K562 (cell line): Measurements from ENCODE around the gene SDF4. TPM values are rescaled to one million over a fixed set of nuclear protein-coding genes. Genes with fewer than 3 reads are reported as not detected.

Experiments
- ATAC-seq: fragments of 200-7000 bp; cut with Tn5 transposase; 3 replicates; pipeline ENCODE4 v1.9.1; 2020; ENCODE audit warnings: moderate library complexity
- BruUV-seq: library from RNA; stranded (reverse); fragments of 400-500 nt; replicated peaks from 2 replicates; lab custom pipeline; 2021; lab: Mats Ljungman, UMichigan
- CTCF ChIA-PET: fragments of 300-600 bp; formaldehyde crosslinking; extraction: SDS; loops from one replicate; lab custom pipeline; 2021; ENCODE audit warnings: low intra/inter-chr PET ratio; lab: Yijun Ruan, JAX
- POLR2A ChIA-PET: fragments of 300-600, 350-650 bp; sonication (Branson Sonifier 250); formaldehyde crosslinking; extraction: SDS; loops from one replicate; lab custom pipeline; 2021; ENCODE audit warnings: antibody characterized with exemption, inconsistent platforms; lab: Yijun Ruan, JAX
- DNase-seq, 4 experiments: peaks; one replicate each; pipeline versions ENCODE4 v3.0.0 to v3.0.0-alpha.2; 2011 to 2018; ENCODE audit warnings: low spot score in 3 of 4, mixed read lengths in 3 of 4; ENCODE audit errors: extremely low read depth in 1 of 4
- FAIRE-seq: peaks from 2 replicates; lab custom pipeline; 2011; peaks lifted over from hg19 to GRCh38; lab: Jason Lieb, UNC
- H2AFZ ChIP-seq: 2 replicates; pipeline ENCODE4 v1.6.0; 2011; ENCODE audit warnings: low read depth, low read length, control low read depth, inconsistent platforms
- H3K27ac ChIP-seq: fragments of 200-600 bp; 3 replicates; pipeline ENCODE4 v1.8.0; 2011; ENCODE audit warnings: low read depth, mild to moderate bottlenecking, control low read depth, inconsistent platforms, low read length, moderate library complexity, mixed read lengths; ENCODE audit errors: extremely low read depth
- H3K27me3 ChIP-seq, 2 experiments: fragments of 300-600 bp in 1 of 2; 2 replicates in 1 of 2; 3 replicates in 1 of 2; pipeline versions ENCODE4 v1.6.0 to v1.8.0; 2011; ENCODE audit warnings: inconsistent platforms in 2 of 2, low read length in 2 of 2, mild to moderate bottlenecking in 1 of 2, mixed read lengths in 1 of 2, moderate library complexity in 1 of 2; ENCODE audit not compliant: control insufficient read depth in 2 of 2, insufficient read depth in 2 of 2
- H3K36me3 ChIP-seq: fragments of 300-600 bp; 3 replicates; pipeline ENCODE4 v1.8.0; 2011; ENCODE audit warnings: mild to moderate bottlenecking, low read length, inconsistent platforms; ENCODE audit not compliant: control insufficient read depth, insufficient read depth
- H3K4me1 ChIP-seq, 2 experiments: fragments of 200-600 bp in 1 of 2; replicated peaks in 1 of 2; 2 replicates in 1 of 2; 3 replicates in 1 of 2; pipeline versions ENCODE4 v1.5.1 to v1.8.0; 2011; ENCODE audit warnings: inconsistent platforms in 2 of 2, low read length in 2 of 2, mild to moderate bottlenecking in 1 of 2, mixed read lengths in 1 of 2, moderate library complexity in 1 of 2; ENCODE audit not compliant: control insufficient read depth in 2 of 2, insufficient read depth in 2 of 2
- H3K4me2 ChIP-seq: 2 replicates; pipeline ENCODE4 v1.6.1; 2011; ENCODE audit warnings: low read length, control low read depth, inconsistent platforms, mixed read lengths; ENCODE audit not compliant: insufficient read depth
- H3K4me3 ChIP-seq: fragments of 200-600 bp; sonication (generic), shearing (Covaris generic); 2 replicates; pipeline ENCODE4 v1.5.1; 2016; ENCODE audit warnings: control low read depth, inconsistent platforms
- H3K79me2 ChIP-seq: fragments of 200-600 bp; 3 replicates; pipeline ENCODE4 v1.8.0; 2011; ENCODE audit warnings: low read length, inconsistent platforms; ENCODE audit not compliant: control insufficient read depth, insufficient read depth
- H3K9ac ChIP-seq, 2 experiments: 2 replicates each; pipeline versions ENCODE4 v1.6.0 to v1.6.1; 2011; ENCODE audit warnings: low read depth in 2 of 2, low read length in 2 of 2, control low read depth in 1 of 2, inconsistent platforms in 1 of 2, mild to moderate bottlenecking in 1 of 2, mixed read lengths in 1 of 2; ENCODE audit not compliant: insufficient read depth in 1 of 2
- H3K9me1 ChIP-seq: one replicate; pipeline ENCODE4 v1.6.0; 2011; ENCODE audit warnings: inconsistent platforms, mild to moderate bottlenecking, low read length, moderate library complexity; ENCODE audit not compliant: control insufficient read depth, insufficient read depth
- H3K9me3 ChIP-seq: replicated peaks from 2 replicates; pipeline ENCODE4 v1.5.1; 2011; ENCODE audit warnings: low read depth, low read length, inconsistent platforms; ENCODE audit not compliant: control insufficient read depth, insufficient read depth
- H4K20me1 ChIP-seq: replicated peaks from 2 replicates; pipeline ENCODE4 v1.6.1; 2011; ENCODE audit warnings: low read length, inconsistent platforms, mixed read lengths; ENCODE audit not compliant: control insufficient read depth, insufficient read depth
- GATAD2A ChIP-seq: fragments of 450-650 bp; IDR thresholded peaks from 2 replicates; pipeline ENCODE4 v1.6.1; 2017
- POLR2AphosphoS2 ChIP-seq: IDR thresholded peaks from 2 replicates; pipeline ENCODE4 v1.6.1; 2012; ENCODE audit warnings: low read length, improper control_type of control experiment
- POLR2G ChIP-seq: fragments of 200-400 bp; formaldehyde crosslinking; IDR thresholded peaks from 2 replicates; pipeline ENCODE4 v1.6.1; 2017; ENCODE audit warnings: low read depth, mild to moderate bottlenecking, antibody characterized with exemption, low read length, moderate library complexity
- SPI1 ChIP-seq: IDR thresholded peaks from 2 replicates; pipeline ENCODE4 v1.6.1; 2011; ENCODE audit warnings: low read depth, low read length, control low read depth, borderline replicate concordance
- STAT5B ChIP-seq: fragments of 250-450 bp; sonication (Bioruptor Pico); IDR thresholded peaks from 2 replicates; pipeline ENCODE4 v1.8.0; 2021; ENCODE audit warnings: mild to moderate bottlenecking, inconsistent platforms
- ZFP1 ChIP-seq: fragments of 450-650 bp; formaldehyde crosslinking; IDR thresholded peaks from 2 replicates; pipeline ENCODE4 v1.4.0; 2020; ENCODE audit warnings: mild to moderate bottlenecking, mixed read lengths
- ZKSCAN1 ChIP-seq: fragments of 150-350 bp; IDR thresholded peaks from 2 replicates; pipeline ENCODE4 v1.6.1; 2016; ENCODE audit warnings: low read depth, low read length
- ZNF586 ChIP-seq: fragments of 450-650 bp; formaldehyde crosslinking; conservative IDR thresholded peaks from 2 replicates; pipeline ENCODE4 v1.4.0; 2020; ENCODE audit warnings: mild to moderate bottlenecking, moderate library complexity
- WGBS: fragments of 100-300 bp; shearing (Covaris generic); methylation state at CpG from one replicate; pipeline ENCODE4 v1.1.6; 2016; ENCODE audit warnings: low coverage, mixed read lengths; ENCODE audit not compliant: insufficient coverage; ENCODE audit errors: missing lambda C conversion rate; 5-methylcytosine and 5-hydroxymethylcytosine counted together
- in situ Hi-C: fragments of 300-500 bp; cut with MboI; formaldehyde crosslinking; loops from 4 replicates; pipeline ENCODE4 v1.15.0; 2018; ENCODE audit warnings: inconsistent platforms, mixed read lengths
- intact Hi-C: fragments of 100-400 bp; cut with micrococcal nuclease; formaldehyde crosslinking; loops from 2 replicates; pipeline ENCODE4 v1.14.2; 2022
- polyA plus RNA-seq, 8 experiments: library from polyadenylated mRNA; depleted of rRNA in 4 of 8; stranded (reverse) in 5 of 8; unstranded in 3 of 8; fragments of >200 nt; fragmentation: Nextera tagmentation in 2 of 8; fragmentation: Illumina TruSeq in 1 of 8; extraction: Ambion mirVana in 2 of 8; extraction: Trizol in 1 of 8; gene quantifications; 2 replicates each; pipeline versions ENCODE4 v1.2.1 to v1.2.3, GENCODE V29; 2011 to 2014; ENCODE audit warnings: inconsistent platforms in 1 of 8, missing spikeins in 1 of 8
- total RNA-seq, 7 experiments: library from RNA; depleted of rRNA in 6 of 7; stranded (reverse); fragments of >200 nt in 6 of 7; fragmentation: Illumina TruSeq in 2 of 7; extraction: Trizol in 2 of 7; gene quantifications; 2 replicates each; pipeline versions ENCODE4 v1.2.1 to v1.2.3, GENCODE V29; 2011 to 2021; ENCODE audit warnings: low replicate concordance in 1 of 7
- TF ChIP-seq, protein P1 (sequence below): fragments of 450-650 bp; IDR thresholded peaks from 2 replicates; pipeline ENCODE4 v1.6.1; 2017; ENCODE audit warnings: mild to moderate bottlenecking, moderate library complexity
- TF ChIP-seq, protein P2 (sequence below): fragments of 450-650 bp; IDR thresholded peaks from 2 replicates; pipeline ENCODE4 v1.6.1; 2018; ENCODE audit not compliant: partially characterized antibody

SDF4 gene
- total and polyA plus RNA-seq, 9 of the 15 experiments (the other 6 are each of a cell fraction or from before 2014, with no cell fraction given) = 0.35 to 160 (median 65.2) TPM

- TF ChIP-seq POLR2AphosphoS2 (peak; percentile 49; the same call in 1 of the 2 replicates), POLR2G (peak; percentile 45), SPI1 (0 out of 2 replicates have a peak, but pooled peaks have one; percentile 14), GATAD2A (no peak), ZKSCAN1 (peak; percentile 93)
- WGBS = 92% methylated on average over 26 of the region's 26 CpGs
- Histone ChIP-seq H3K9me3 (no peaks in the 10 kb centered on the region), H2AFZ (no peak overlapping the region), H3K4me3 (no peak overlapping the region), H3K27ac (no peak overlapping the region), H4K20me1 (peaks cover 8% of the 10 kb centered on the region; the same call in 1 of the 2 replicates), H3K4me2 (no peak overlapping the region), H3K4me1 (peaks cover 0 to 33% of the 10 kb centered on the region in 2 experiments; a peak in 2 of 5 replicates), H3K36me3 (peaks cover 94% of the 10 kb centered on the region), H3K79me2 (peaks cover 17% of the 10 kb centered on the region), H3K9me1 (peaks cover 8% of the 10 kb centered on the region), H3K27me3 (no peaks in the 10 kb centered on the region; a peak in 1 of 5 replicates), H3K9ac (0 out of 4 replicates have a peak overlapping the region, but pooled peaks of 1 of the 2 experiments have one; percentile 69)
- no peak for FAIRE-seq
- no peak for ATAC-seq
- in situ Hi-C loops (no loop called here), intact Hi-C loops (no loop called here)
- no TSS peak for BruUV-seq
- ChIA-PET CTCF (no interaction called here), POLR2A (interaction anchor here (0.7 to 1.2 kb wide), 3 partner anchors 8 to 24 kb away, joined by 3 to 5 read pairs (median 4); partner anchors contain the start of gene UBE2J2)
- no peak for DNase-seq
Measured at GRCh38 chr1:1259951-1260600, 28.3 kb upstream of the SDF4 start.

- Histone ChIP-seq H3K9me1 (peaks cover 7% of the 10 kb centered on the region), H3K4me2 (no peak overlapping the region), H2AFZ (no peak overlapping the region), H3K4me3 (no peak overlapping the region), H3K9ac (no peak overlapping the region; a peak in 1 of 4 replicates), H3K4me1 (peaks cover 0 to 39% of the 10 kb centered on the region in 2 experiments; a peak in 2 of 5 replicates), H4K20me1 (peaks cover 8% of the 10 kb centered on the region; the same call in 1 of the 2 replicates), H3K79me2 (peaks cover 12% of the 10 kb centered on the region), H3K27ac (no peak overlapping the region), H3K9me3 (no peaks in the 10 kb centered on the region), H3K36me3 (peaks cover 94% of the 10 kb centered on the region), H3K27me3 (no peaks in the 10 kb centered on the region)
- TF ChIP-seq, protein P1, sequence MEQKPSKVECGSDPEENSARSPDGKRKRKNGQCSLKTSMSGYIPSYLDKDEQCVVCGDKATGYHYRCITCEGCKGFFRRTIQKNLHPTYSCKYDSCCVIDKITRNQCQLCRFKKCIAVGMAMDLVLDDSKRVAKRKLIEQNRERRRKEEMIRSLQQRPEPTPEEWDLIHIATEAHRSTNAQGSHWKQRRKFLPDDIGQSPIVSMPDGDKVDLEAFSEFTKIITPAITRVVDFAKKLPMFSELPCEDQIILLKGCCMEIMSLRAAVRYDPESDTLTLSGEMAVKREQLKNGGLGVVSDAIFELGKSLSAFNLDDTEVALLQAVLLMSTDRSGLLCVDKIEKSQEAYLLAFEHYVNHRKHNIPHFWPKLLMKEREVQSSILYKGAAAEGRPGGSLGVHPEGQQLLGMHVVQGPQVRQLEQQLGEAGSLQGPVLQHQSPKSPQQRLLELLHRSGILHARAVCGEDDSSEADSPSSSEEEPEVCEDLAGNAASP = no peak
- TF ChIP-seq ZFP1 (CRISPR knock-in tag) (no peak), ZNF586 (no peak), STAT5B (no peak)
- TF ChIP-seq, protein P2, sequence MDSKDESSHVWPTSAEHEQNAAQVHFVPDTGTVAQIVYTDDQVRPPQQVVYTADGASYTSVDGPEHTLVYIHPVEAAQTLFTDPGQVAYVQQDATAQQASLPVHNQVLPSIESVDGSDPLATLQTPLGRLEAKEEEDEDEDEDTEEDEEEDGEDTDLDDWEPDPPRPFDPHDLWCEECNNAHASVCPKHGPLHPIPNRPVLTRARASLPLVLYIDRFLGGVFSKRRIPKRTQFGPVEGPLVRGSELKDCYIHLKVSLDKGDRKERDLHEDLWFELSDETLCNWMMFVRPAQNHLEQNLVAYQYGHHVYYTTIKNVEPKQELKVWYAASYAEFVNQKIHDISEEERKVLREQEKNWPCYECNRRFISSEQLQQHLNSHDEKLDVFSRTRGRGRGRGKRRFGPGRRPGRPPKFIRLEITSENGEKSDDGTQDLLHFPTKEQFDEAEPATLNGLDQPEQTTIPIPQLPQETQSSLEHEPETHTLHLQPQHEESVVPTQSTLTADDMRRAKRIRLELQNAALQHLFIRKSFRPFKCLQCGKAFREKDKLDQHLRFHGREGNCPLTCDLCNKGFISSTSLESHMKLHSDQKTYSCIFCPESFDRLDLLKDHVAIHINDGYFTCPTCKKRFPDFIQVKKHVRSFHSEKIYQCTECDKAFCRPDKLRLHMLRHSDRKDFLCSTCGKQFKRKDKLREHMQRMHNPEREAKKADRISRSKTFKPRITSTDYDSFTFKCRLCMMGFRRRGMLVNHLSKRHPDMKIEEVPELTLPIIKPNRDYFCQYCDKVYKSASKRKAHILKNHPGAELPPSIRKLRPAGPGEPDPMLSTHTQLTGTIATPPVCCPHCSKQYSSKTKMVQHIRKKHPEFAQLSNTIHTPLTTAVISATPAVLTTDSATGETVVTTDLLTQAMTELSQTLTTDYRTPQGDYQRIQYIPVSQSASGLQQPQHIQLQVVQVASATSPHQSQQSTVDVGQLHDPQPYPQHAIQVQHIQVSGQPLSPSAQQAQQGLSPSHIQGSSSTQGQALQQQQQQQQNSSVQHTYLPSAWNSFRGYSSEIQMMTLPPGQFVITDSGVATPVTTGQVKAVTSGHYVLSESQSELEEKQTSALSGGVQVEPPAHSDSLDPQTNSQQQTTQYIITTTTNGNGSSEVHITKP = no peak
- in situ Hi-C loops = no loop called here
- no TSS peak for BruUV-seq
- ChIA-PET CTCF (no interaction called here), POLR2A (no interaction called here)
- DNase-seq (no peak), FAIRE-seq (no peak), ATAC-seq (no peak)
- 97% methylated on average over 12 of the region's 18 CpGs for WGBS
- intact Hi-C loops = no loop called here
Measured at GRCh38 chr1:1259540-1259939, 27.7 kb upstream of the SDF4 start.
